ENCODE data around the gene CLP1.
"Not testable (repeated sequence)": the region's sequence is repeated elsewhere in the genome, so short reads cannot be mapped to it uniquely, and the experiment has no call there.

CLP1 gene

DNA sequence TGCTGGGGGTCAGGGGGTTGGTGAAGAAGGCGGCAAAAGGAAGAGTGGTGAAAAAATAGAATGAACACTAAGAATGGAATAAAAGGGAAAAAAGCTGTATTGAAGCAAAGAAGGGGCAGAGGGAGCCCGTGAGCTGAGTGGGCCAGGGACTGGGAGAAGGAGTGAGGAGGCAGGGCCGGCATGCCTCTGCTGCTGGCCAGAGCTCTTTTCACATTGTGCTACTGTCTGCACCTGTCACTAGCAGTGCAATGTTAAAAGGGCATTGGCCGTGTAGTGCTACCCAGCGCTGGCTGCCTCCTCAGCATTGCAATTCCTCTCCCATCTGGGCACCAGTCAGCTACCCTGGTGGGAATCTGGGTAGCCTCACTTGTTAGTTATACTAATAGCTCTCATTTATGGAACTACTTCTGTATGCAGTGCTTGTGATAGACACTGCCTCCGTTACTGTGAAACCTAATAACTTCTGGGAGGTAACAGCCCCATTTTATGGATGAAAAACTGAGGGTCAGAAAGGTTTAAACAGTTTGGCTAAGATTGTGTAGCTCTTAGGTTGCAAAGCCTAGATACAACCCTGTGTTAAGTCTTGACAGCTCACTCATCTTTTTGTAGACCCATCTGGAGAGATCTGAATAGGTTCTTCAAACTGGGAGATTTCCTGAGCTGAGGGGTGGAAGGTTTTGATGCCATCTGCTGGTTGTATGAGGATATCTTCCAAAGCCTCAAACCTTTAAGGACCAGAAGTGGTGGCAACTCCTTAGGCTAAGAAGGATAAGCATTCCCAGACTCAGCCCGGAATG is 16.4 kb upstream of the CLP1 start:
- peak; percentile 37 for DNase-seq

DNA sequence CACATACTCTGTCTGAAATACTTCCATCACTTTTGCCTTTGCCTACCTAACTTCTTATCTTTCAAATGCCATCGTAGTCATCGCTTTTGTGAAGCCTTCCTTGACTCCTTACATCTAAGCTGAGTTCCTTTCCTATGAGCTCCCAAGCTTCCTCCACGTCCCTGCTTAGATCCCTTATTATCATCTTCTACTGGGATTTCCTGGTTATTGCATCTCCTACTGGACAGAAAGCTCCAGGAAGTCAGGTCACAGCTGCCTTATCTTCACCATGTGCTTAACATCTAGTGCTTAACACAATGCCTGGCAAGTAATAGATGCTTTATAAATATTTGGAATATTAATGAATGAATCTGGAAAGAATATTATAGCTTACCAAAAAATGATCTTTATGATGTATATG is 13.8 kb upstream of the CLP1 start:
- no peak for DNase-seq

DNA sequence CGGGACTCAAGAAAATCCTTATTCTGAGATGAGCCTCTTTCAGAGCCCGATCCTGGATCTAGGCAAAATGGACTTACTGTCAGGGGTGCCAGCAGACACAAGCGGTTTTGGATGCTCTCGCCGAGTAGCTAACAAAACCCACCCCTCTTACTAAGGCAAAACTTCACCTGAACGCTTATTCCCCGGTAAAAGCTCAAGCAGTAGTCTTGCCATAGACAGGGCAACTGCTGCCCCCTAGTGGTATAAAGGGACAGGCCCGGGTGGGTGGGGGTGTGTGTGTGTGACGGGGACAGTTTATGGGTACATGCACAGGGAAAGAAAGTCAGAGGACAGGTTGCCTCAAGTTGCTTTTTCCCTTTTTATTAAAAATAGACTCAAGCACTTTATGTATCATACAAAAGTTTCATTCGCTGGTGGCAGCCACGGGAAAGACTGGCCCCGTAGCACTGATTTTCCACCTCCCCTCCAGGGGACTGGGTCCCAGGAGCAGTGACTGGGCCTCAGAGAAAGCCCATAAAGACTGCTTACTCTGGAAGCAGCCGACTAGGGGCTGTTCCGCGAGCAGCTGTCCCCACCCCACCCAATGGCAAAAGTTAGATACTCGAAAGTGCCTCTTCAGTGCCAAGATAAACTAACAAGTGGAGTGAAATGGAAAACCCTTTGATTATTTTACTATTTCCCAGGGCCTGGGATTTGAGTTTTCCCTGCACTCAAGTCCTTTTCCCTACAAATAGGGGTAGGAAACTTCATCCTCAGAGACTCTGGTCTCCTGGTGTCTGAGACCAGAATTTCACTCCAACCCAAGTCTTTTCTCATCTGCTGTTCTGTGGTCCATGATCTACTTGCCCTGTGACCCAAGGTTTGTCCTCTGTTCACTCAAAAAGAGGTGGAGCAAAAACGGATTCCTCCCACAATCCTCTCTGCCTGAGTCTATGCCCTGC is 12.5 kb upstream of the CLP1 start:
- DNase-seq: peak; percentile 81

DNA sequence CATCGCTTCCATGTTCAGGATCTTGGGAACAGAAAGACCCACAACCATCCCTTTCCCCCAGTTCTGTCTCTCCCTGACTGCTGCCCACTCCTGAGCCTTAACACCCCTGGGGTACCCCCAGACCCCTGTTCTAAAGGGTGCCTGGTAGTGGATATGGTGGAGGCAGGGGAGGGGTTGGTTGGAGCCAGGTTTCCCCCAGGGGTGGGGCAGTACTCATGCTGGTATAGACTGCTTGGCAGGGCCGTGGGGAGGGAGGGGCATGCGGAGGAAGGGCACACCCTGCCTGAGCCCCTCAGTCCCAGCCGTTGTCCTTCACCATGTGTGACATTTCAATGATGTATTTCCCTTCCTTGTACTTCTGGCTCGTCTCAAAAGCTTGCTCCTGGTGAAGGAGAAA is 11.9 kb upstream of the CLP1 start:
- DNase-seq: no peak

DNA sequence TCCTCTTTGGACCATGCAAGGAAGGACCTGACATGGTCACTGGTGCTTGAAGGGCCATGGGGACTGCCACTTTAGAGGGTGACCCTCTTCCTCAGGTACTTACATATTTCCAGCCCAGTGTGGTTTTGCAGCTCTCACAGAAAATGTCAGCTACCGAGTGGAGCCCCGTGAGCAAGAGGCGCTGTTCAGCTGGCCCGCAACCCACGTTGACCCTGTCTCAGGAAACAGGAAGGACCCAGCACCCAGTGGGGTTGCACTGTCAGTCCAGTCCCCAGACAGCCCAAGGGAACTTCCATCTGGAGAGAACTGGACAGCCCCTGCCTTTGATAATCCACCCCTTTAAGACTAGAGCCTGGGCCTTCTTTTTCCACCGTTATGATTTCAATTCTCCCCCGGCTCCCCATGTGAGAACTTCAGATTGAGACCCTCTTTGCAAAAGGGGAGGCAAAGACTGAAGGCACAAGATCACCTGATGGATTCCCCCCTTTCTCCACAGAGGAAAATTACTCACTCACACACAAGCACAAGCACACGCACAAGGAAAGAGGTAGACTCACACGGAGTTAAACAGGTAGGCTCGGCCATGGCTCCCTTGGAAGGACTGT is 11.3 kb upstream of the CLP1 start:
- no peak for DNase-seq

DNA sequence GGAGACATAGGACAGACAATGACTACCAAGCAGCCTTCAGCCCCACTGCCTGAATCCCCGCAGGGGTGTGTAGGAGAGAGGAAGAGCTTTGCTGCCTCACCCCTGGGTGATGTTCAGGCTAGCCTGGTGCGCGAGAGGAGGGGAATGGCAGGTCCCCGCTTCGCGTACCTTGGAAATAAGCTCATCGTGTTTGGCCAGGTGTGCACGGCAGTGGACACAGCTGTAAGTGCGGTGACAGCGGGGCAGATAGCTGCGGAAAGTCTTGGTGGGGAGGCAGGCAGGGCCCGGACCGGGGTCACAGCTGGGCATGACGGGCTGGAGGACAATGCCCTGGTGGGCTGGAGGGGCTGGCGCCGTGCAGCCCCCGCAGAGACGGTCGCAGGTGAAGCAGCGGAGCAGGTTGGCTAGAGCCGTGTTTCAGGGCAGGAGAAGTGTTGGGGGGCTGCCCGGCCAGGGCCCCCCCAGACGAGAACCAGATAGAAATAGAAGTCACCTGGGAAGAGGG is 10.7 kb upstream of the CLP1 start:
- DNase-seq: no peak

DNA sequence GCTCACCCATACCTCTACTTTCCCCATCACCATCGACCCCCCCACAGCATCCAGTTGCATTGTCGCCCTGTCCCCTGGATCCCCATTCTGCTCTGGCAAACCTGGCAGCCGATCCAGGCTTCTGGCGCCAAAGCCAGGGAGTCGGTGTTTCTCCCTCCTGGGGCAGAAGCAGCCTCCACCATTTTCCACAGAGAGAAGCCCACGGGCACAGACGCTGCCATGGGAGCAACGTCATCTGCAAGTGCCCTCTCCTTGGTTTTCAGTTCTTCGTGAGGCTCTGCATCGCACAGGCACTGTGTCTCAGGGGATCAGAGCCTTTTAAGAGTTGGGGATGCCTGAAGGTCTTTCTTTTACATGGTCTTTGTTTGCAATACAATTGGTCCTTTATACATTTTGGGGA is 10.2 kb upstream of the CLP1 start:
- no peak for DNase-seq

DNA sequence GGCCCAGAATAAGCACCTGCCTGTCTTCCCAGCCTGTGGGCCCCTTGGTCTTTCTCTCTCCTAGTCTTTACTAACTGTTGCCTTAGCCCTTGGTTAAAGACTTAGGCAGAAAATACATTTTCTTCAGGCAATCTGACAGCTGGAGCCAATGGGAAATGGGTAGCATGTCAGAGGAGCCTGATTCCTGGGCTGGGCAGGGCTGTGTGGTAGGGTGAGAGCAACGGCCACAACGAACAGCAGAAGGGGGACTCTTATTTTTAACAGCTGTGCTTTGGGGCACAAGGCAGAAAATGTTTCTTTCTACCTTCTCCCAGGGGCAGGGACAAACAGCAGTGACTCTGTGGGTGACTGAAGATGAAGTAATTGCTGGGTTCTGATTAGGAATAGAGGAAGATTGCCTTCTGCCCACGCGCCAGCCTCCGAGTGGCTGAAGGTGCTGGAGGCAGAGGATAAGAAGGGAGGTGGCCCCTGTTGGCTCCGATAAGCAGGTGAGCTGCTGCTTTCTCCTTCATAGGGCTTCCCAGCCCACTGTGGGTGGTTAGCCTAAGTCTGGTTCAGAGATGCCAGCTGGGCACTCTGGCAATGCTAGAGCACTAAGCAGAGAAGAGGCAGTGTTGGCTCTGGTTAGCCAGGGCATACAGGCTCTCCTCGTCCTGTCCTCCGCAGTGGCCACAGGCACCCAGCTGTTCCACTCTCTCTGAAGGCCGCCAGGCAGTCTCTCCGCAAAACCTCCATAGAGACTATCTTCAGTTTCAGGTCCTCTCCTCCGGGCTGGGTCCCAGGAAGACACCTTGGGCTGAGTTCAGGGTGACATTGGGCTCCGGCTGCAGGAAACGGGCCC is 9.4 kb upstream of the CLP1 start:
- no peak for DNase-seq

DNA sequence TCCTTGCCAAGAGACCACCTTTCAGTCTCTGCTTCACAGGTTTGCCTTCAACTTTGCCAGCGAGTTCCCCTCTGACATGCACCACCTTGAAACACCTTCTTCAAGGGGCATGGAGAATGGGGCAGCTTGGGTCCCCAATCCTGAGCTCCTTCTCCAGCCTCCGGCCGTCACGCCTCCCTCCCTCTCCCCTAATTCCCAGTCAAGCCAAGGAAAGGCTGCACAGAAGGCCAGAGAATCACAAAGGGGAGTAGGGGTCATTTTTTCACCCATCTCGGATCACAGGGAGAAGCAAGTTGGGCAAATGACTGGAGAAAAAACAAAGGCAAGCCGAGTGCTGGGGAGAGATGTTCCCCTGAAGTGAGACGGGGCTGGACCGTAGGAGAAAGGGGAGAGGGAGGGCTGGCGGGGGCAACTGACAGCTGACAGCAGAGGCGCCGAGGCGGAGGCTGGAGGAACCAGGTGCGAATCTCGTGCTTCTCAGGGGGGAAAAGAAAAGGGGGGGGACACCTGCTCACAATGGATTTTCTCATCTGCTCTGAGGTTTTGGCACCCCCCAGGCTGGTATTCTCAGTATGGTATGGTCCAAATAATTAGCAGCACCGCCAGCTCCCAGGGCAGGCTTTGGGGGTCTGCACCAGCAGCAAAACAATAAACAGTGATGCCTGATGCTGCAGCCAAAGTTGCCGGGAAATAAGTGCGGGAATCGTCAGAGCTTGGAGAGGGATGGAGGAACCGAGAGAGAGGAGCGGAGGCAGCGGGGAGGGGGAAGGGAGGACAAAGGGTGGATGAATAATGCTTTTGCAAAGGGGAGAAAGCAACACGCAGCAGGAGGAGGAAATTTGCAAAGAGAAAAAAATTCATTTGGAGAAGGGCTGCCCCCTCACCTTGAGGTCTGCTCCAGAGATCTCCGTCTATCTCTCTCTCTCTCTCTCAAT is 8.5 kb upstream of the CLP1 start:
- DNase-seq: no peak

DNA sequence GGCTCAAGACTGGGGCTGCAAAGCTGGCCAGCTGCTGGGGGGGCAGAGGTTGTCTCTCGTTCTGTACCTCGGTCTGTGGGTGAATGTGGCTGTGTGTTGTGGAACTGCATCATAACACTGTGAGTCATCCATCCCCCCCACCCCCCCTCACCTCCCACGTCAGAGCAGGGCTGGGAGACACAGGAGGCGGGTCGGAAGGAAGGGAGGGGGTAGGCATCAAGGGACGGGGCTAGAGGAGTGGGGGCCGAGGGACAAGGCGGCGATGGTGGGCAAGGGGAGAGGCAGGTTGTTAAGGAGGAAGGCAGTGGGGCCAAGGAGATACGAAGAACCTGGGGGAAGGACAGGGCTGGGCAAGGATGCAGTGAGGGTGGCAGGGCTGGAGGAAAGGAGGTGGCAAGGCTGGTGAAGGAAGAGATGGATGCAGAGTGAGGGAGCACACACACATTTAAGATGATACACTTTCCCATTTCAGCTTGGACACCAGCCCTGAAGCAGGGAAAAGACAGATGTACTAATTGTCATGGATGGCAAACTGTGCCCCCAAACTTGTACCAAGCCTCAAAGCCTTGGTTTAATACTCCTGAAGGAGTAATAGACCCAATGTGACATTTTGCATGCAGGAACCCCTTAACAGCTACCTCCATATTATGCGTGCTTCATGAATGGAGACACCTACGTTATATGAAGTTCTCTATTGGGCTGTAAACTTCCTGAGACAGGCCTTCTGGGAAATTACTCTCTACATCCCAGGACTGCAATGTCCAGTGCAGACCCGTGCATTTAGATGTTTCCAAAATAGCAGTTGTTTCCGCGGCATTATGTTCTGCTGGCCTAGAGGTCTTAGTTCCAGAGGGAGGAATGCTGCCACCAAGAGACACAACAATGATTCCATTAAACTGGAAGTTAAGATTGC is 7.5 kb upstream of the CLP1 start, which contains the start of gene YPEL4:
Gene YPEL4 (minus strand): TSS at position 87 of the 913 bp plus-strand sequence. CDS start 2,805 bp downstream, outside the sequence.
- no peak for DNase-seq

DNA sequence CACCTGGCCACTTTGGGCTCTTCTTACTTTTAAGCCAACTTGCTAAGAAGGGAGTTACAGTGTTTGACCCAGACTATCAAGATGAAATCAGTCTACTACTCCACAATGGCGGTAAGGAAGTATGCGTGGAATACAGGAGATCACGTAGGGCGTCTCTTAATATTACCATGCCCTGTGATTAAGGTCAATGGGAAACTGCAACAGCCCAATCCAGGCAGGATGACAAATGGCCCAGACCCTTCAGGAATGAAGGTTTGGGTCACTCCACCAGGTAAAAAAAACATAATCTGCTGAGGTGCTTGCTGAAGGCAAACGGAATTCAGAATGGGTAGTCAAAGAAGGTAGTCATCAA is 6.8 kb upstream of the CLP1 start:
- DNase-seq: no peak

DNA sequence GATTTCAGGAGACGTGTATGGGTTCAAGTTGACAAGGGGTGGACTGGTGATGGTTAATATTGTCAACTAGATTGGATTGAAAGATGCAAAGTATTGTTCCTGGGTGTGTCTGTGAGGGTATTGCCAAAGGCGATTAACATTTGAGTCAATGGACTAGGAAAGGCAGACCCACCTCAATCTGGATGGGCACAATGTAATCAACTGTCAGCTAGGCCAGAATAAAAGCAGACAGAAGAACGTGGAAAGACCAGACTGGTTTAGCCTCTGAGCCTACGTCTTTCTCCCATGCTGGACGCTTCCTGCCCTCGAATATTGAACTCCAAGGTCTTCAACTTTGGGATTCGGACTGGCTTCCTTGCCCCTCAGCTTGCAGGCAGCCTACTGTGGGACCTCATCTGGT is 6.2 kb upstream of the CLP1 start:
- no peak for DNase-seq

DNA sequence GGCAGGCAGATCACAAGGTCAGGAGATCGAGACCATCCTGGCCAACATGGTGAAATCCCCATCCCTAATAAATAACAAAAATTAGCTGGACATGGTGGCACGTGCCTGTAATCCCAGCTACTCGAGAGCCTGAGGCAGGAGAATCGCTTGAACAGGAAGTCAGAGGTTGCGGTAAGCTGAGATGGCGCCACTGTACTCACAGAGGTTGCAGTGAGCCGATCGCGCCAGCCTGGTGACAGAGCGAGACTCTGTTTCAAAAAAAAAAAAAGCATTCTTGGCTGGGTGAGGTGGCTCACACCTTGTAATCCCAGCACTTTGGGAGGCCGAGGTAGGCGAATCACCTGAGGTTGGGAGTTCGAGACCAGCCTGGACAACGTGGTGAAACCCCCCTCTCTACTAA is 5.3 kb upstream of the CLP1 start:
- not testable (repeated sequence) for DNase-seq

DNA sequence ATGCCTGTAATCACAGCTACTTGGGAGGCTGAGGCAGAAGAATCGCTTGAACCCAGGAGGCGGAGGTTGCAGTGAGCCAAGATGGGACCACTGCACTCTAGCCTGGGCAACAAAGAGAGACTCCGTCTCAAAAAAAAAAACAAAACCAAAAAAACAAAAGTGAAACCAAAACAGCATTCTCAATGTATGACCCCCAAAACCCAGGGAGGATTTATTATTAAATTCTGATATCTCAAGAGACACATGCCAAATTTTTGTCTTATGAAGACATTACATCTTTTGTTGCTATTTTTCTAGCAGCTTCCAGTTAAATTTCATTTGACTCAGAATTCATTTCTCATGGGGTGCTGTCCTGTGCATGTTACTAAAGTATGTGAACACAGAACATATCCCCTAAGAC is 4.9 kb upstream of the CLP1 start:
- DNase-seq: no peak

DNA sequence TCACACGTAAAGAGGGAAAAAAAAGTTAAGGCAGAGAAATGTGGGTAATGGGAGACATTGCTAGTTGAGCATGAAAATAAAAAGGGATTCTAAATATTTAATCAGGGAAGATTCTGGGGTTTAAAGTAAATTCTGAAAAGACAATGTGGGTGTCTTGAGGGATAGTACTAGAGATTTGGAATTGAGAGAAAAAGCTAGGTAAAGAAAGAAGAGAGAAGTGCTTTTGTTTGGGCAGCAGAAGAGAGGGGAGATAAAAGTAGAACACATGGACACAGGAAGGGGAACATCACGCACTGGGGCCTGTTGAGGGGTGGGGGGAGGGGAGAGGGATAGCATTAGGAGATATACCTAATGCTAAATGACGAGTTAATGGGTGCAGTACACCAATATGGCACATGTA is 4.4 kb upstream of the CLP1 start:
- DNase-seq: no peak

DNA sequence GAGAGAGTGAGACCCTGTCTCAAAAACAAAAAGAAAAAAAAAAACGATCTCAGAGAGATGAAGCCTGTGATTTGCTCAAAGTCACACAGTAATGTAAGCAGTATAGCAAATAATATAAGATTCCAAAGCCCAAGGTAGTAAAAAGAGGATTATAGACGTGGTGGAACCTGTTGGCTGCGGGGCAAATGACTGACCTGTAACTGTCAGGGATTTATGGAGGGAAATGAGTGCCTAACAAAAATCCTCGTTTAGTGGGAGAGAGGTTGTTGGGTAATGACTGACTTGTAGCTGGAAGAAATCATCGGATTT is 723 bp upstream of the CLP1 start:
- DNase-seq: no peak

DNA sequence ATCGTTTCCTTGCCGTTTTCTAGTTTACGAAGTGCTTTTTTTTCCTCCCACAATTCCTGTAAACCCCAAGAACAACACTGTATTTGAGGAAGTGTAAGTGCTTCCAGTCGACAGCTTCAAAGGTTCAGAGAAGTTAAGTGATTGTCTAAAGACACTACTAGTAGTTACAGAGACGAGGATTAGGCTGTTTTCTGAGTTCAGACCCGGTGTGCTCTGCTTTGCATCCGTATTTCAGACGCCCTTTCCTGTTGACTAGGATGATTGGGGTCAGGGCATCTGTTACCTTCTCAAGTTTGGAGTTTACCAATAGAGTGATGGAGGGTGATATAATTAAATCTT is 430 bp downstream of the CLP1 start:
- no peak for DNase-seq

DNA sequence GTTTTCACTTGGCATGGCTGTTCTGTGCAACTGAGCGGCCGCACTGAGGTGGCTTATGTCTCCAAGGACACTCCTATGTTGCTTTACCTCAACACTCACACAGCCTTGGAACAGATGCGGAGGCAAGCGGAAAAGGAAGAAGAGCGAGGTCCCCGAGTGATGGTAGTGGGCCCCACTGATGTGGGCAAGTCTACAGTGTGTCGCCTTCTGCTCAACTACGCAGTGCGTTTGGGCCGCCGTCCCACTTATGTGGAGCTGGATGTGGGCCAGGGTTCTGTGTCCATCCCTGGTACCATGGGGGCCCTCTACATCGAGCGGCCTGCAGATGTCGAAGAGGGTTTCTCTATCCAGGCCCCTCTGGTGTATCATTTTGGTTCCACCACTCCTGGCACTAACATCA is 2.1 kb downstream of the CLP1 start:
- no peak for DNase-seq

DNA sequence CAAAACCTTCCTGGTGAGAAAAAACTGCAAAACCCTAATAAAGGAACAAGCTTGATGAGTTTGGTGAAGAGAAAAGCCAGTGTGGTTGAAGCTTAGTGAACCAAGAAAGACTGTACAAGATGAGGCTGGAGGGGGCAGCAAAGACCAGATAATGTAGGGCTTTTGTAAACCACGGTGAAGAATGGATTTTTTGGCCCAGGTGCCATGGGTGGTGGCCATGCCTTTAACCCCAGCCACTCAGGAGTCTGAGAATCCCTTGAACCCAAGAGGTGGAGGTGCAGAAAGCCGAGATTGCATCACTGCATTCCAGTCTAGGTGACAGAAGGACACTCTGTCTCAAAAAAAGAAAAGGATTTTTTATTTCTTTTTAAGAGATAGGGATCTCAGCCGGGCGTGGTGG is 5.3 kb downstream of the CLP1 start:
- DNase-seq: no peak

DNA sequence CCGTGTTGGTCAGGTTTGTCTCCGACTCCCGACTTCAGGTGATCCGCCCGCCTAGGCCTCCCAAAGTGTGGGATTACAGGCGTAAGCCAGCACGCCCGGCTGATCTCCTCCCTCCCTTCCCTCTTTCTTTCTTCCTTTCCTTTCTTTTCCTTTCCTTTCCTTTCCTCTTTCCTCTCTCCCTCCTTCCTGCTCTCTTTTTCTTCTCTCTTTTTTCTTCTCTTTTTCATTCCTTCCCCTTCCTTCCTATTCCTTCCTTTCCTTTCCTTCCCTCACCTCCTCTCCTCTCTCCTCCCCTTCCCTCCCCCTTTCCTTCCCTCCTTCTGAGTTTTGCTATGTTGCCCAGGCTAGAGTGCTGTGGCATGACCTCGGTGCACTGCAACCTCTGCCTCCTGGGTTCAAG is 6.4 kb downstream of the CLP1 start:
- DNase-seq: no peak

All from NCI-H2171 (cell line).